Measurements from ENCODE around the gene MAP10.
A peak's percentile ranks its signal among the peaks of the same experiment; 100 is the strongest.

Gene MAP10

GRCh38 chr1:232835166-232835565, 29.9 kb downstream of the MAP10 start:
- no peak for DNase-seq (ENCODE audit: extremely low read depth, low read depth)
- no peak for TF ChIP-seq CTCF (IDR thresholded peaks at IDR 0.05; ENCODE audit: low read depth, low read length)

GRCh38 chr1:232837087-232837486, 31.9 kb downstream of the MAP10 start:
- TF ChIP-seq CTCF (IDR thresholded peaks at IDR 0.05; ENCODE audit: low read depth, low read length), result no peak
- no peak for DNase-seq (ENCODE audit: extremely low read depth, low read depth)

- DNase-seq (ENCODE audit: extremely low read depth, low read depth), result no peak
- no peak for TF ChIP-seq CTCF (IDR thresholded peaks at IDR 0.05; ENCODE audit: low read depth, low read length)
These were observed 36.8 kb downstream of the MAP10 start for GRCh38 chr1:232841823-232842565.

GRCh38 chr1:232844791-232845190, 39.6 kb downstream of the MAP10 start:
- no peak for TF ChIP-seq CTCF (IDR thresholded peaks at IDR 0.05; ENCODE audit: low read depth, low read length)
- no peak for DNase-seq (ENCODE audit: extremely low read depth, low read depth)

- no peak for DNase-seq (ENCODE audit: extremely low read depth, low read depth)
- TF ChIP-seq CTCF (IDR thresholded peaks at IDR 0.05; ENCODE audit: low read depth, low read length), result no peak
These were observed 40.3 kb downstream of the MAP10 start for GRCh38 chr1:232845406-232845955.

GRCh38 chr1:232851532-232851931, 46.3 kb downstream of the MAP10 start:
- TF ChIP-seq CTCF (IDR thresholded peaks at IDR 0.05; ENCODE audit: low read depth, low read length), result no peak
- DNase-seq (ENCODE audit: extremely low read depth, low read depth), result no peak

- TF ChIP-seq CTCF (IDR thresholded peaks at IDR 0.05; ENCODE audit: low read depth, low read length), result no peak
- peak; percentile 70 for DNase-seq (ENCODE audit: extremely low read depth, low read depth)
These were observed 49.0 kb downstream of the MAP10 start for GRCh38 chr1:232853994-232854797.

All from AG09319 (cell line).